ENCODE measurements around the gene SYNJ1. TPM values are rescaled to one million over a fixed set of nuclear protein-coding genes. Genes with fewer than 3 reads are reported as not detected.

SYNJ1 gene
- total and polyA plus RNA-seq, 2 of the 4 experiments (the other 2 are of a cell fraction), result 3.6 to 4.6 TPM

- in situ Hi-C loops (cut with MboI; ENCODE audit: low sequenced_read_pairs), result no loop called here
- no TSS peak for BruUV-seq (replicated peaks)
- Histone ChIP-seq H2BK15ac (ENCODE audit: low read depth, low read length) (no peak overlapping the region), H3K27me3 (ENCODE audit: control insufficient read depth, insufficient read depth, low read length) (peaks cover 13% of the 10 kb centered on the region), H4K91ac (ENCODE audit: insufficient read depth, low read depth, low read length) (no peak overlapping the region), H3K18ac (ENCODE audit: low read depth, low read length) (no peak overlapping the region), H4K5ac (ENCODE audit: low read depth, low read length) (no peak overlapping the region), H2BK120ac (ENCODE audit: low read depth, low read length) (no peak overlapping the region), H3K4ac (ENCODE audit: low read depth, low read length) (no peak overlapping the region), H2AK5ac (ENCODE audit: low read depth, low read length) (no peak overlapping the region), H3K14ac (replicated peaks; ENCODE audit: low read depth, low read length) (no peak overlapping the region), H4K20me1 (ENCODE audit: insufficient read depth, low read length) (no peaks in the 10 kb centered on the region), H3K4me3 (ENCODE audit: insufficient read depth, low read depth, low read length) (no peak overlapping the region), H2BK5ac (ENCODE audit: low read depth, low read length, poor library complexity, severe bottlenecking) (no peak overlapping the region), H3K4me1 (ENCODE audit: control insufficient read depth, insufficient read depth, low read length) (no peaks in the 10 kb centered on the region), H2AK9ac (replicated peaks; ENCODE audit: low read depth, low read length, poor library complexity) (no peak overlapping the region), H3K9ac (ENCODE audit: low read depth, low read length) (no peak overlapping the region), H3K9me1 (ENCODE audit: insufficient read depth, low read length) (no peaks in the 10 kb centered on the region), H2BK20ac (ENCODE audit: low read depth, low read length) (no peak overlapping the region), H3K27ac (ENCODE audit: insufficient read depth, low read length) (no peak overlapping the region), H3K23ac (ENCODE audit: low read depth, low read length) (no peak overlapping the region), H3K36me3 (ENCODE audit: control insufficient read depth, insufficient read depth, low read length) (no peaks in the 10 kb centered on the region), H3K9me3 (ENCODE audit: control insufficient read depth, insufficient read depth, low read length) (no peaks in the 10 kb centered on the region), H3K56ac (ENCODE audit: extremely low read depth, insufficient read depth, low read length) (no peak overlapping the region), H4K8ac (ENCODE audit: low read depth in 2 of 2, low read length in 2 of 2) (no peak overlapping the region), H3K4me2 (ENCODE audit: low read depth, low read length) (no peak overlapping the region), H2AFZ (replicated peaks; ENCODE audit: low read length, poor library complexity) (no peak overlapping the region), H3K79me1 (ENCODE audit: low read depth in 1 of 2, low read length in 2 of 2) (no peaks in the 10 kb centered on the region)
- ChIA-PET POLR2A (ENCODE audit: unreplicated experiment) (no interaction called here), CTCF (no interaction called here)
- dilution Hi-C loops (cut with HindIII; ENCODE audit: low sequenced_read_pairs, unreplicated experiment), result no loop called here
- ATAC-seq (ENCODE audit: low read depth), result no peak
- WGBS, 2 experiments (ENCODE audit: extremely low coverage in 2 of 2, insufficient read length in 1 of 2), result 54% methylated on average over 5 of the region's 13 CpGs; no CpG with 5 or more reads in 1 of the 2 experiments
- TF ChIP-seq ELK1 (IDR thresholded peaks at IDR 0.05; ENCODE audit: borderline replicate concordance, low read depth, low read length) (no peak), FOS (IDR thresholded peaks at IDR 0.05; ENCODE audit: low read depth, low read length) (no peak), RCOR1 (IDR thresholded peaks at IDR 0.05; ENCODE audit: insufficient replicate concordance, low read length) (no peak), POLR2A (IDR thresholded peaks at IDR 0.05; ENCODE audit: low read depth, low read length) (no peak), MAZ (IDR thresholded peaks at IDR 0.05; ENCODE audit: borderline replicate concordance, low read depth, low read length) (no peak), NFE2L2 (IDR thresholded peaks at IDR 0.05; ENCODE audit: low read depth, low read length) (no peak), MXI1 (IDR thresholded peaks at IDR 0.05; ENCODE audit: borderline replicate concordance, low read depth, low read length) (no peak)
- no peak for DNase-seq
- intact Hi-C loops (cut with micrococcal nuclease), result no loop called here
These were observed 140.7 kb downstream of the SYNJ1 start for GRCh38 chr21:32587120-32587519.
